ENCODE results near the gene CCDC170. TPM values are rescaled to one million over a fixed set of nuclear protein-coding genes. Genes with fewer than 3 reads are reported as not detected.
"Not testable (repeated sequence)": the region's sequence is repeated elsewhere in the genome, so short reads cannot be mapped to it uniquely, and the experiment has no call there.

Gene CCDC170
- total RNA-seq, 1 donor from 2014 or later, result 0.25 TPM

GRCh38 chr6:151494235-151494935 is 568 bp downstream of the CCDC170 start:
- peak; percentile 12 for DNase-seq (ENCODE audit: low read depth)

GRCh38 chr6:151494936-151495320 is 1.1 kb downstream of the CCDC170 start:
- DNase-seq (ENCODE audit: low read depth), result no peak

GRCh38 chr6:151495380-151495779 is 1.6 kb downstream of the CCDC170 start:
- no peak for DNase-seq (ENCODE audit: low read depth)

GRCh38 chr6:151497905-151498304 is 4.1 kb downstream of the CCDC170 start:
- DNase-seq (ENCODE audit: low read depth), result no peak

- peak; percentile 29 for DNase-seq (ENCODE audit: low read depth)
Observed at GRCh38 chr6:151498327-151498726, 4.5 kb downstream of the CCDC170 start.

GRCh38 chr6:151499551-151499950 is 5.7 kb downstream of the CCDC170 start:
- DNase-seq (ENCODE audit: low read depth), result no peak

- DNase-seq (ENCODE audit: low read depth), result no peak
Observed at GRCh38 chr6:151501511-151502136, 7.8 kb downstream of the CCDC170 start.

GRCh38 chr6:151502499-151502898 is 8.7 kb downstream of the CCDC170 start:
- DNase-seq (ENCODE audit: low read depth), result peak; percentile 67

- no peak for DNase-seq (ENCODE audit: low read depth)
Observed at GRCh38 chr6:151506761-151507160, 12.9 kb downstream of the CCDC170 start.

- DNase-seq (ENCODE audit: low read depth), result no peak
Observed at GRCh38 chr6:151509048-151509447, 15.2 kb downstream of the CCDC170 start.

- DNase-seq (ENCODE audit: low read depth), result no peak
Observed at GRCh38 chr6:151512481-151512880, 18.7 kb downstream of the CCDC170 start.

GRCh38 chr6:151514000-151514730 is 20.3 kb downstream of the CCDC170 start:
- DNase-seq (ENCODE audit: low read depth), result no peak

GRCh38 chr6:151518992-151519391 is 25.2 kb downstream of the CCDC170 start:
- DNase-seq (ENCODE audit: low read depth), result not testable (repeated sequence)

GRCh38 chr6:151523034-151523433 is 29.2 kb downstream of the CCDC170 start:
- DNase-seq (ENCODE audit: low read depth), result no peak

GRCh38 chr6:151524059-151524458 is 30.2 kb downstream of the CCDC170 start:
- no peak for DNase-seq (ENCODE audit: low read depth)

- DNase-seq (ENCODE audit: low read depth), result no peak
Observed at GRCh38 chr6:151534576-151534975, 40.8 kb downstream of the CCDC170 start.

- DNase-seq (ENCODE audit: low read depth), result no peak
Observed at GRCh38 chr6:151535476-151536187, 41.8 kb downstream of the CCDC170 start.

- no peak for DNase-seq (ENCODE audit: low read depth)
Observed at GRCh38 chr6:151536188-151536479, 42.3 kb downstream of the CCDC170 start.

GRCh38 chr6:151537556-151537955 is 43.7 kb downstream of the CCDC170 start:
- no peak for DNase-seq (ENCODE audit: low read depth)

GRCh38 chr6:151539506-151540268 is 45.9 kb downstream of the CCDC170 start:
- no peak for DNase-seq (ENCODE audit: low read depth)

GRCh38 chr6:151544453-151544852 is 50.6 kb downstream of the CCDC170 start:
- DNase-seq (ENCODE audit: low read depth), result no peak

GRCh38 chr6:151544884-151545283 is 51.1 kb downstream of the CCDC170 start:
- DNase-seq (ENCODE audit: low read depth), result not testable (repeated sequence)
